Natural killer cell (primary cell): ENCODE data around the gene CDC42EP1. TPM values are rescaled to one million over a fixed set of nuclear protein-coding genes. Genes with fewer than 3 reads are reported as not detected.
"Not testable (repeated sequence)": the region's sequence is repeated elsewhere in the genome, so short reads cannot be mapped to it uniquely, and the experiment has no call there.

Experiments
- ATAC-seq, 3 donors: fragments of 150-1000 bp in 2 of 3; fragments of 200-7000 bp in 1 of 3; cut with Tn5 transposase; 1 replicate in 1 of 3; 2 replicates in 2 of 3; pipeline ENCODE4 v1.10.0; 2021; ENCODE audit warnings: mild to moderate bottlenecking in 2 of 3, moderate library complexity in 2 of 3
- DNase-seq, 2 donors: peaks; one replicate each; pipeline versions ENCODE4 v3.0.0 to v3.0.0-alpha.2; 2013 to 2021; ENCODE audit warnings: mixed read lengths in 1 of 2
- H3K27ac ChIP-seq: one replicate; pipeline ENCODE4 v1.5.1; 2013; ENCODE audit warnings: mild to moderate bottlenecking, low read length
- H3K27me3 ChIP-seq: one replicate; pipeline ENCODE4 v1.6.1; 2013; ENCODE audit warnings: low read length; ENCODE audit not compliant: control insufficient read depth, insufficient read depth
- H3K36me3 ChIP-seq: one replicate; pipeline ENCODE4 v1.6.1; 2013; ENCODE audit warnings: low read length; ENCODE audit not compliant: control insufficient read depth, insufficient read depth
- H3K4me1 ChIP-seq: one replicate; pipeline ENCODE4 v1.6.1; 2013; ENCODE audit warnings: low read length; ENCODE audit not compliant: control insufficient read depth, insufficient read depth
- H3K4me3 ChIP-seq: one replicate; pipeline ENCODE4 v1.5.1; 2013; ENCODE audit warnings: low read length
- H3K9me3 ChIP-seq: one replicate; pipeline ENCODE4 v1.6.1; 2013; ENCODE audit warnings: low read length; ENCODE audit not compliant: control insufficient read depth, insufficient read depth
- H3K27ac Mint-ChIP-seq, 2 donors: one replicate each; pipeline ENCODE4 v1.8.0; 2022; ENCODE audit warnings: mild to moderate bottlenecking in 2 of 2, mixed read lengths in 2 of 2, moderate library complexity in 1 of 2
- H3K27me3 Mint-ChIP-seq, 2 donors: one replicate each; pipeline ENCODE4 v1.8.0; 2022; ENCODE audit warnings: low read depth in 2 of 2, mixed read lengths in 2 of 2
- H3K36me3 Mint-ChIP-seq: one replicate; pipeline ENCODE4 v1.8.0; 2022; ENCODE audit warnings: mixed read lengths
- H3K4me1 Mint-ChIP-seq, 2 donors: one replicate each; pipeline ENCODE4 v1.8.0; 2022; ENCODE audit warnings: mixed read lengths in 2 of 2
- H3K4me3 Mint-ChIP-seq: one replicate; pipeline ENCODE4 v1.8.0; 2022; ENCODE audit warnings: mild to moderate bottlenecking, moderate library complexity, mixed read lengths
- H3K9me3 Mint-ChIP-seq, 2 donors: one replicate each; pipeline ENCODE4 v1.8.0; 2022; ENCODE audit warnings: mixed read lengths in 2 of 2
- WGBS: methylation state at CpG from one replicate; pipeline ENCODE4 v1.1.7; 2013; ENCODE audit warnings: missing lambda C conversion rate; ENCODE audit not compliant: insufficient coverage; 5-methylcytosine and 5-hydroxymethylcytosine counted together
- intact Hi-C: fragments of 100-400 bp; cut with micrococcal nuclease; formaldehyde crosslinking; loops from one replicate; pipeline ENCODE4 v1.14.2; 2022
- total RNA-seq, 4 donors: library from RNA; stranded (reverse); fragments of 120-200 nt in 1 of 4; gene quantifications; one replicate each; pipeline versions ENCODE4 v1.2.3 to v1.2.4, GENCODE V29; 2013 to 2022
- TF ChIP-seq, protein P1 (sequence below): fragments of 200-600 bp; IDR thresholded peaks from one replicate; pipeline ENCODE4 v1.8.0; 2022; ENCODE audit warnings: antibody characterized with exemption

The CDC42EP1 gene
- total RNA-seq, 3 donors from 2014 or later (not counting 1 experiment from before 2014, with no cell fraction given) = 0.27 to 0.78 TPM; not detected in 1

GRCh38 chr22:37599153-37599552, 38.9 kb downstream of the CDC42EP1 start:
- intact Hi-C loops = no loop called here
- no peaks in the 10 kb centered on the region for H3K9me3 Mint-ChIP-seq

DNA sequence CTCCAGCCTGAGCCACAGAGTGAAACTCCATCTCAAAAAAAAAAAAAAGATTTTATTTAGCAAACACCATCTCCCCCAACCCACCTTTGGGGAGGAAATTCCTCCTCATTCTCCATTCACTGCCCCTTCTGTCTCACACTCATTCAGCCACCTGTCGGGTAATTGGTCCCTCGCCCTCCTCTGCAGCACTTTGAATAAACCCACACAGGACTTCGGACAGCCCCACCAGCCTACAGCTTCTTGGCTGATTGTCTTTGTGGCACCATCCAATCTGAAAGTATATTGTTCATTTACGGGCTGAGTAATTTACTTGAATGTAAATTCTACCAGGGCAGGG, 40.9 kb downstream of the CDC42EP1 start:
- intact Hi-C loops = no loop called here
- no peak overlapping the region for H3K27ac Mint-ChIP-seq

More at GRCh38 chr22:37599153-37599552, 38.9 kb downstream of the CDC42EP1 start:
- H3K27ac Mint-ChIP-seq = no peak overlapping the region
- WGBS = 96% methylated on average over 4 of the region's 4 CpGs
- no peaks in the 10 kb centered on the region for H3K9me3 ChIP-seq
- no peak for DNase-seq
- TF ChIP-seq, protein P1, sequence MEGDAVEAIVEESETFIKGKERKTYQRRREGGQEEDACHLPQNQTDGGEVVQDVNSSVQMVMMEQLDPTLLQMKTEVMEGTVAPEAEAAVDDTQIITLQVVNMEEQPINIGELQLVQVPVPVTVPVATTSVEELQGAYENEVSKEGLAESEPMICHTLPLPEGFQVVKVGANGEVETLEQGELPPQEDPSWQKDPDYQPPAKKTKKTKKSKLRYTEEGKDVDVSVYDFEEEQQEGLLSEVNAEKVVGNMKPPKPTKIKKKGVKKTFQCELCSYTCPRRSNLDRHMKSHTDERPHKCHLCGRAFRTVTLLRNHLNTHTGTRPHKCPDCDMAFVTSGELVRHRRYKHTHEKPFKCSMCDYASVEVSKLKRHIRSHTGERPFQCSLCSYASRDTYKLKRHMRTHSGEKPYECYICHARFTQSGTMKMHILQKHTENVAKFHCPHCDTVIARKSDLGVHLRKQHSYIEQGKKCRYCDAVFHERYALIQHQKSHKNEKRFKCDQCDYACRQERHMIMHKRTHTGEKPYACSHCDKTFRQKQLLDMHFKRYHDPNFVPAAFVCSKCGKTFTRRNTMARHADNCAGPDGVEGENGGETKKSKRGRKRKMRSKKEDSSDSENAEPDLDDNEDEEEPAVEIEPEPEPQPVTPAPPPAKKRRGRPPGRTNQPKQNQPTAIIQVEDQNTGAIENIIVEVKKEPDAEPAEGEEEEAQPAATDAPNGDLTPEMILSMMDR = no peak
- peaks cover 2% of the 10 kb centered on the region for H3K4me1 ChIP-seq
- H3K36me3 ChIP-seq = no peaks in the 10 kb centered on the region
- H3K27me3 ChIP-seq = no peaks in the 10 kb centered on the region
- H3K4me3 ChIP-seq = no peak overlapping the region
- H3K4me3 Mint-ChIP-seq = no peak overlapping the region
- ATAC-seq = no peak
- no peak overlapping the region for H3K27ac ChIP-seq
- no peaks in the 10 kb centered on the region for H3K36me3 Mint-ChIP-seq
- no peaks in the 10 kb centered on the region for H3K4me1 Mint-ChIP-seq
- peaks cover 0 to 4% of the 10 kb centered on the region in 2 donors for H3K27me3 Mint-ChIP-seq

GRCh38 chr22:37601540-37602442, 41.5 kb downstream of the CDC42EP1 start:
- Mint-ChIP-seq H3K27ac (no peak overlapping the region), H3K27me3 (peaks cover 0 to 4% of the 10 kb centered on the region in 2 donors), H3K4me3 (no peak overlapping the region), H3K4me1 (peaks cover 13 to 14% of the 10 kb centered on the region in 2 donors), H3K9me3 (no peaks in the 10 kb centered on the region), H3K36me3 (no peaks in the 10 kb centered on the region)
- H3K27me3 ChIP-seq = no peaks in the 10 kb centered on the region
- no peak overlapping the region for H3K27ac ChIP-seq
- H3K4me1 ChIP-seq = peaks cover 21% of the 10 kb centered on the region
- H3K36me3 ChIP-seq = no peaks in the 10 kb centered on the region
- H3K9me3 ChIP-seq = no peaks in the 10 kb centered on the region
- WGBS = 73% methylated on average over 11 of the region's 14 CpGs
- no peak overlapping the region for H3K4me3 ChIP-seq
- TF ChIP-seq, protein P1 = no peak
- DNase-seq = no peak
- intact Hi-C loops = no loop called here
- ATAC-seq = no peak

More for the DNA sequence above, 40.9 kb downstream of the CDC42EP1 start:
- Histone ChIP-seq H3K4me3 (no peak overlapping the region), H3K27me3 (no peaks in the 10 kb centered on the region), H3K27ac (no peak overlapping the region), H3K4me1 (peaks cover 19% of the 10 kb centered on the region), H3K9me3 (no peaks in the 10 kb centered on the region), H3K36me3 (no peaks in the 10 kb centered on the region)
- Mint-ChIP-seq H3K27me3 (peaks cover 0 to 4% of the 10 kb centered on the region in 2 donors), H3K4me1 (peaks cover 13 to 14% of the 10 kb centered on the region in 2 donors), H3K9me3 (no peaks in the 10 kb centered on the region), H3K4me3 (no peak overlapping the region), H3K36me3 (no peaks in the 10 kb centered on the region)
- TF ChIP-seq, protein P1 = no peak
- DNase-seq = no peak
- no peak for ATAC-seq
- 71% methylated on average over 4 of the region's 4 CpGs for WGBS

DNA sequence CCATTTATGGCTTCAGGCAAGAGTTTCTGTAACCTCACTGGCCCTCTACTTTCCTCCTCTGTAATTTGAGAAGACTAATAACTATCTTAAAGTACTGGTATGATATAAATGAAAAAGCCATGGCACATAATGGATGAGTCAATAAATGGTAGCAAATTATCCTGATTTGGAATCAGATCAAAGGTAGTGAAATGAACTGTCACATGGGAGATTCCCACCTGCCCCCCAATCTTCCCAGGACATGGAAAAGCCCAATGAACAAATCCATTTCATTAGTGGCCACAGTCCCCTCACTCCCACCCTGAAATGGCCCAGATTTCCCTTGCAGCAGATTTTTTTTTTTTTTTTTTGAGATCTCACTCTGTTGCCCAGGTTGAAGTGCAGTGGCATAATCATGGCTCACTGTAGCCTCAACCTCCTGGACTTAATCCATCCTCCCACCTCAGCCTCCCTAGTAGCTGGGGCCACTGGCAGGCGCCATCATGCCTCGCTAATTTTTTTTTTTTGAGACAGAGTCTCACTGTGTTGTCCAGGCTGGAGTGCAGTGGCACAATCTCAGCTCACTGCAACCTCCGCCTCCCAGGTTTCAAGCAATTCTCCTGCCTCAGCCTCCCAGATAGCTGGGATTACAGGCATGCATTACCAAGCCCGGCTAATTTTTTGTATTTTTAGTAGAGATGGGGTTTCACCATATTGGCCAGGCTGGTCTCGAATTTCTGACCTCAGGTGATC, 42.4 kb downstream of the CDC42EP1 start:
- H3K27ac Mint-ChIP-seq, ATAC-seq, H3K4me3 Mint-ChIP-seq, H3K27me3 ChIP-seq, H3K27ac ChIP-seq, H3K36me3 Mint-ChIP-seq, H3K27me3 Mint-ChIP-seq, DNase-seq, H3K36me3 ChIP-seq, H3K9me3 Mint-ChIP-seq, intact Hi-C loops, H3K4me3 ChIP-seq, H3K9me3 ChIP-seq: not testable (repeated sequence)
- peaks cover 22 to 23% of the 10 kb centered on the region in 2 donors for H3K4me1 Mint-ChIP-seq
- H3K4me1 ChIP-seq = peaks cover 30% of the 10 kb centered on the region
- WGBS = 92% methylated on average over 5 of the region's 5 CpGs
